Endothelial cell of umbilical vein (primary cell): ENCODE measurements around the gene RNU1-2. TPM values are rescaled to one million over a fixed set of nuclear protein-coding genes. Genes with fewer than 3 reads are reported as not detected.
"Not testable (repeated sequence)": the region's sequence is repeated elsewhere in the genome, so short reads cannot be mapped to it uniquely, and the experiment has no call there.

Experiments
- BruUV-seq: library from RNA; stranded (reverse); fragments of 400-500 nt; replicated peaks from 2 replicates; lab custom pipeline; 2021; lab: Mats Ljungman, UMichigan
- CTCF ChIA-PET: fragments of 300-600, 350-600 bp; sonication (Branson Sonifier 250); formaldehyde crosslinking; loops from one replicate; lab custom pipeline; 2021; ENCODE audit warnings: antibody characterized with exemption, inconsistent platforms; lab: Charles Lee
- POLR2A ChIA-PET: fragments of 300-600, 350-600 bp; sonication (Branson Sonifier 250); formaldehyde crosslinking; loops from one replicate; lab custom pipeline; 2021; ENCODE audit warnings: antibody characterized with exemption, inconsistent platforms; lab: Charles Lee
- DNase-seq: peaks from one replicate; pipeline ENCODE4 v3.0.0-alpha.2; 2011; ENCODE audit warnings: low read depth, low spot score
- FAIRE-seq: peaks from 2 replicates; lab custom pipeline; 2011; peaks lifted over from hg19 to GRCh38; lab: Jason Lieb, UNC
- H2AFZ ChIP-seq: 2 replicates; pipeline ENCODE4 v1.6.0; 2012; ENCODE audit warnings: low read depth, low read length, control low read depth, inconsistent platforms
- H3K27ac ChIP-seq: 2 replicates; pipeline ENCODE4 v1.5.1; 2011; ENCODE audit warnings: low read depth, mild to moderate bottlenecking, control low read depth, low read length, moderate library complexity; ENCODE audit not compliant: insufficient read depth
- H3K27me3 ChIP-seq, 2 experiments: 2 replicates each; pipeline versions ENCODE4 v1.6.0 to v1.6.1; 2011; ENCODE audit warnings: low read length in 2 of 2, mixed read lengths in 1 of 2; ENCODE audit not compliant: control insufficient read depth in 2 of 2, insufficient read depth in 2 of 2
- H3K36me3 ChIP-seq, 2 experiments: 2 replicates in 1 of 2; 3 replicates in 1 of 2; pipeline ENCODE4 v1.5.1; 2011; ENCODE audit warnings: low read length in 2 of 2, mild to moderate bottlenecking in 1 of 2, moderate library complexity in 1 of 2; ENCODE audit not compliant: control insufficient read depth in 2 of 2, insufficient read depth in 2 of 2; ENCODE audit errors: extremely low read depth in 1 of 2
- H3K4me1 ChIP-seq: 3 replicates; pipeline ENCODE4 v1.5.1; 2011; ENCODE audit warnings: mild to moderate bottlenecking, low read length; ENCODE audit not compliant: control insufficient read depth, insufficient read depth; ENCODE audit errors: extremely low read depth
- H3K4me2 ChIP-seq: 2 replicates; pipeline ENCODE4 v1.6.1; 2011; ENCODE audit warnings: low read length, control low read depth, mixed read lengths; ENCODE audit not compliant: insufficient read depth
- H3K4me3 ChIP-seq, 3 experiments: fragments of 200-600 bp in 1 of 3; sonication (generic), shearing (Covaris generic) in 1 of 3; replicated peaks in 1 of 3; 2 replicates each; pipeline ENCODE4 v1.5.1; 2011 to 2016; ENCODE audit warnings: control low read depth in 3 of 3, low read length in 3 of 3, mild to moderate bottlenecking in 2 of 3, inconsistent platforms in 1 of 3, low read depth in 1 of 3, moderate library complexity in 1 of 3; ENCODE audit not compliant: insufficient read depth in 1 of 3
- H3K79me2 ChIP-seq: 2 replicates; pipeline ENCODE4 v1.6.0; 2012; ENCODE audit warnings: low read length, inconsistent platforms; ENCODE audit not compliant: control insufficient read depth, insufficient read depth
- H3K9ac ChIP-seq: replicated peaks from 2 replicates; pipeline ENCODE3; 2011; ENCODE audit warnings: low read length, control low read depth; ENCODE audit not compliant: insufficient read depth; ENCODE audit errors: extremely low read depth
- H3K9me1 ChIP-seq: replicated peaks from 3 replicates; pipeline ENCODE4 v1.6.0; 2011; ENCODE audit warnings: mild to moderate bottlenecking, low read length; ENCODE audit not compliant: control insufficient read depth, insufficient read depth; ENCODE audit errors: extremely low read depth
- H3K9me3 ChIP-seq: replicated peaks from 2 replicates; pipeline ENCODE4 v1.5.1; 2012; ENCODE audit warnings: low read length, inconsistent platforms; ENCODE audit not compliant: control insufficient read depth, insufficient read depth
- H4K20me1 ChIP-seq: replicated peaks from 2 replicates; pipeline ENCODE3; 2011; ENCODE audit warnings: mild to moderate bottlenecking, low read length; ENCODE audit not compliant: control insufficient read depth, insufficient read depth; ENCODE audit errors: extremely low read depth
- dilution Hi-C: fragments of 300-500 bp; cut with MboI; formaldehyde crosslinking; loops from one replicate; pipeline ENCODE4 v1.15.0; 2019; ENCODE audit warnings: low sequenced_read_pairs; ENCODE audit not compliant: extremely low pct_ligation_motif_present
- intact Hi-C: fragments of 100-400 bp; cut with micrococcal nuclease; formaldehyde crosslinking; loops from one replicate; pipeline ENCODE4 v1.10.0; 2022
- polyA plus RNA-seq, 4 experiments: library from polyadenylated mRNA; depleted of rRNA in 3 of 4; stranded (reverse) in 3 of 4; unstranded in 1 of 4; fragments of >200 nt; gene quantifications; 2 replicates each; pipeline versions ENCODE4 v1.2.1 to v1.2.3, GENCODE V29; 2011 to 2012; ENCODE audit warnings: missing spikeins in 1 of 4
- total RNA-seq: library from RNA; stranded (reverse); gene quantifications from 2 replicates; pipeline ENCODE4 v1.2.3, GENCODE V29; 2021

Gene RNU1-2
- total and polyA plus RNA-seq, 2 donors (not counting 3 experiments of a cell fraction or from before 2014, with no cell fraction given) = 206 to 1,319 TPM

GRCh38 chr1:16866926-16867707 is 28.7 kb upstream of the RNU1-2 start:
- dilution Hi-C loops, H3K36me3 ChIP-seq, POLR2A ChIA-PET, DNase-seq, H3K79me2 ChIP-seq, intact Hi-C loops, BruUV-seq, H3K27me3 ChIP-seq, H2AFZ ChIP-seq, H3K4me3 ChIP-seq, H4K20me1 ChIP-seq, H3K9me1 ChIP-seq, CTCF ChIA-PET, H3K9ac ChIP-seq, H3K4me2 ChIP-seq, H3K9me3 ChIP-seq, FAIRE-seq, H3K27ac ChIP-seq, H3K4me1 ChIP-seq: not testable (repeated sequence)

DNA sequence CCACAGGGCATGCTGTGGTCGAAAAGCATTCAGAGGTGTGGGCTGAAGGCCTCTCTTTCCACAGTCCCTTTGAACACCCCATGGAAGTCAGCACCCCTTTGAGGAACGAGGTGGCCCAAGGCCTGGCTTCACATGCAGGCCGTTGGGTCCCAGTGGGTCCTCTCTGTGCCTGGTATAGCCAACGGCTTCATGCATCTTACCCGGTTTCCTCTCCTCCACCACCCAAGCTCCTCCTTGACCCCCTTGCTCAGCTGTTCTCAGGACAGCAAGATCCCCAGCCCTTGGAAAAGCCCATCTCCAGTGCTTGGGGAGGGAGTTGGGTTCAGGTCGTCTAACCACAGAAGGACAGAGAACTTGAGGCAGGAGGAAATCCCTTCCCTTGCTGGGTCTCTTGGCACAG is 27.0 kb upstream of the RNU1-2 start:
- H4K20me1 ChIP-seq, FAIRE-seq, H3K4me1 ChIP-seq, H3K27ac ChIP-seq, H3K4me3 ChIP-seq, H3K9me1 ChIP-seq, intact Hi-C loops, H3K36me3 ChIP-seq, CTCF ChIA-PET, BruUV-seq, POLR2A ChIA-PET, dilution Hi-C loops, H3K9me3 ChIP-seq, H3K9ac ChIP-seq, DNase-seq, H3K4me2 ChIP-seq, H2AFZ ChIP-seq, H3K79me2 ChIP-seq: not testable (repeated sequence)
- H3K27me3 ChIP-seq = peaks cover 5 to 13% of the 10 kb centered on the region in 2 experiments

DNA sequence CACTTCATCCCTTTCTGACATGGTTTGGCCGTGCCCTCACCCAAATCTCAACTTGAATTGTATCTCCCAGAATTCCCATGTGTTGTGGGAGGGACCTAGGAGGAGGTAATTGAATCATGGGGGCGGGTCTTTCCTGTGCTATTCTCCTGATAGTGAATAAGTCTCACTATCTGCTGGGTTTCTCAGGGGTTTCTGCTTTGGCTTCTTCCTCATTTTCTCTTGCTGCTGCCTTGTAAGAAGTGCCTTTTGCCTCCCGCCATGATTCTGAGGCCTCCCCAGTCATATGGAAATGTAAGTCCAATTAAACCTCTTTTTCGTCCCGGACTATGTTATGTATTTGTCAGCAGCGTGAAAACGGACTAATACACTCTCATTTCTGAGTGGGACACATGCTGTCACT is 25.8 kb upstream of the RNU1-2 start:
- H3K79me2 ChIP-seq, CTCF ChIA-PET, H3K4me2 ChIP-seq, H3K4me3 ChIP-seq, H3K27ac ChIP-seq, dilution Hi-C loops, BruUV-seq, H4K20me1 ChIP-seq, POLR2A ChIA-PET, DNase-seq, H3K4me1 ChIP-seq, intact Hi-C loops, H3K9ac ChIP-seq, H3K9me1 ChIP-seq, H3K36me3 ChIP-seq, FAIRE-seq, H2AFZ ChIP-seq, H3K9me3 ChIP-seq: not testable (repeated sequence)
- H3K27me3 ChIP-seq = peaks cover 5 to 13% of the 10 kb centered on the region in 2 experiments

GRCh38 chr1:16871171-16871570 is 24.6 kb upstream of the RNU1-2 start:
- FAIRE-seq, H4K20me1 ChIP-seq, H3K36me3 ChIP-seq, H3K4me3 ChIP-seq, BruUV-seq, H3K79me2 ChIP-seq, H3K27ac ChIP-seq, dilution Hi-C loops, H3K4me2 ChIP-seq, CTCF ChIA-PET, H3K4me1 ChIP-seq, H3K9me3 ChIP-seq, H3K9me1 ChIP-seq, POLR2A ChIA-PET, DNase-seq, intact Hi-C loops, H3K9ac ChIP-seq, H2AFZ ChIP-seq: not testable (repeated sequence)
- peaks cover 11 to 20% of the 10 kb centered on the region in 2 experiments for H3K27me3 ChIP-seq
